K562 (cell line): ENCODE data around the gene MAPK1IP1L. TPM values are rescaled to one million over a fixed set of nuclear protein-coding genes. Genes with fewer than 3 reads are reported as not detected.

Source experiments
- ATAC-seq: fragments of 200-7000 bp; cut with Tn5 transposase; 3 replicates; pipeline ENCODE4 v1.9.1; 2020; ENCODE audit warnings: moderate library complexity
- BruUV-seq: library from RNA; stranded (reverse); fragments of 400-500 nt; replicated peaks from 2 replicates; lab custom pipeline; 2021; lab: Mats Ljungman, UMichigan
- CTCF ChIA-PET: fragments of 300-600 bp; formaldehyde crosslinking; extraction: SDS; loops from one replicate; lab custom pipeline; 2021; ENCODE audit warnings: low intra/inter-chr PET ratio; lab: Yijun Ruan, JAX
- POLR2A ChIA-PET: fragments of 300-600, 350-650 bp; sonication (Branson Sonifier 250); formaldehyde crosslinking; extraction: SDS; loops from one replicate; lab custom pipeline; 2021; ENCODE audit warnings: antibody characterized with exemption, inconsistent platforms; lab: Yijun Ruan, JAX
- DNase-seq, 4 experiments: peaks; one replicate each; pipeline versions ENCODE4 v3.0.0 to v3.0.0-alpha.2; 2011 to 2018; ENCODE audit warnings: low spot score in 3 of 4, mixed read lengths in 3 of 4; ENCODE audit errors: extremely low read depth in 1 of 4
- FAIRE-seq: peaks from 2 replicates; lab custom pipeline; 2011; peaks lifted over from hg19 to GRCh38; lab: Jason Lieb, UNC
- H2AFZ ChIP-seq: 2 replicates; pipeline ENCODE4 v1.6.0; 2011; ENCODE audit warnings: low read depth, low read length, control low read depth, inconsistent platforms
- H3K27ac ChIP-seq: fragments of 200-600 bp; 3 replicates; pipeline ENCODE4 v1.8.0; 2011; ENCODE audit warnings: low read depth, mild to moderate bottlenecking, control low read depth, inconsistent platforms, low read length, moderate library complexity, mixed read lengths; ENCODE audit errors: extremely low read depth
- H3K27me3 ChIP-seq, 2 experiments: fragments of 300-600 bp in 1 of 2; 2 replicates in 1 of 2; 3 replicates in 1 of 2; pipeline versions ENCODE4 v1.6.0 to v1.8.0; 2011; ENCODE audit warnings: inconsistent platforms in 2 of 2, low read length in 2 of 2, mild to moderate bottlenecking in 1 of 2, mixed read lengths in 1 of 2, moderate library complexity in 1 of 2; ENCODE audit not compliant: control insufficient read depth in 2 of 2, insufficient read depth in 2 of 2
- H3K36me3 ChIP-seq: fragments of 300-600 bp; 3 replicates; pipeline ENCODE4 v1.8.0; 2011; ENCODE audit warnings: mild to moderate bottlenecking, low read length, inconsistent platforms; ENCODE audit not compliant: control insufficient read depth, insufficient read depth
- H3K4me1 ChIP-seq, 2 experiments: fragments of 200-600 bp in 1 of 2; replicated peaks in 1 of 2; 2 replicates in 1 of 2; 3 replicates in 1 of 2; pipeline versions ENCODE4 v1.5.1 to v1.8.0; 2011; ENCODE audit warnings: inconsistent platforms in 2 of 2, low read length in 2 of 2, mild to moderate bottlenecking in 1 of 2, mixed read lengths in 1 of 2, moderate library complexity in 1 of 2; ENCODE audit not compliant: control insufficient read depth in 2 of 2, insufficient read depth in 2 of 2
- H3K4me2 ChIP-seq: 2 replicates; pipeline ENCODE4 v1.6.1; 2011; ENCODE audit warnings: low read length, control low read depth, inconsistent platforms, mixed read lengths; ENCODE audit not compliant: insufficient read depth
- H3K4me3 ChIP-seq: fragments of 200-600 bp; sonication (generic), shearing (Covaris generic); 2 replicates; pipeline ENCODE4 v1.5.1; 2016; ENCODE audit warnings: control low read depth, inconsistent platforms
- H3K79me2 ChIP-seq: fragments of 200-600 bp; 3 replicates; pipeline ENCODE4 v1.8.0; 2011; ENCODE audit warnings: low read length, inconsistent platforms; ENCODE audit not compliant: control insufficient read depth, insufficient read depth
- H3K9ac ChIP-seq, 2 experiments: 2 replicates each; pipeline versions ENCODE4 v1.6.0 to v1.6.1; 2011; ENCODE audit warnings: low read depth in 2 of 2, low read length in 2 of 2, control low read depth in 1 of 2, inconsistent platforms in 1 of 2, mild to moderate bottlenecking in 1 of 2, mixed read lengths in 1 of 2; ENCODE audit not compliant: insufficient read depth in 1 of 2
- H3K9me1 ChIP-seq: one replicate; pipeline ENCODE4 v1.6.0; 2011; ENCODE audit warnings: inconsistent platforms, mild to moderate bottlenecking, low read length, moderate library complexity; ENCODE audit not compliant: control insufficient read depth, insufficient read depth
- H3K9me3 ChIP-seq: replicated peaks from 2 replicates; pipeline ENCODE4 v1.5.1; 2011; ENCODE audit warnings: low read depth, low read length, inconsistent platforms; ENCODE audit not compliant: control insufficient read depth, insufficient read depth
- H4K20me1 ChIP-seq: replicated peaks from 2 replicates; pipeline ENCODE4 v1.6.1; 2011; ENCODE audit warnings: low read length, inconsistent platforms, mixed read lengths; ENCODE audit not compliant: control insufficient read depth, insufficient read depth
- CBX2 ChIP-seq: fragments of 200-600 bp; sonication (generic); IDR thresholded peaks from one replicate; pipeline ENCODE4 v1.6.1; 2012; ENCODE audit warnings: mild to moderate bottlenecking, low read length, inconsistent platforms; ENCODE audit not compliant: insufficient read depth, poor library complexity, severe bottlenecking
- CEBPB ChIP-seq: fragments of 450-650 bp; IDR thresholded peaks from 2 replicates; pipeline ENCODE4 v1.6.1; 2016; ENCODE audit warnings: missing genetic modification characterization, missing compliant biosample characterization
- ESRRB ChIP-seq: fragments of 250-450 bp; sonication (Bioruptor Pico); IDR thresholded peaks from 2 replicates; pipeline ENCODE4 v1.5.0; 2020; ENCODE audit warnings: mild to moderate bottlenecking, moderate library complexity, borderline replicate concordance
- HNRNPK ChIP-seq: fragments of 200-400 bp; formaldehyde crosslinking; IDR thresholded peaks from one replicate; pipeline ENCODE4 v1.6.1; 2018; ENCODE audit warnings: mild to moderate bottlenecking, low read depth, low read length; ENCODE audit not compliant: poor library complexity, severe bottlenecking
- MEF2D ChIP-seq: conservative IDR thresholded peaks from 2 replicates; pipeline ENCODE4 v1.6.1; 2016; ENCODE audit warnings: low read depth, missing genetic modification characterization, missing compliant biosample characterization
- NONO ChIP-seq, 2 experiments: fragments of 200-400 bp in 1 of 2; fragments of 450-650 bp in 1 of 2; formaldehyde crosslinking in 1 of 2; IDR thresholded peaks; 2 replicates each; pipeline ENCODE4 v1.6.1; 2017; ENCODE audit warnings: low read depth in 2 of 2, mild to moderate bottlenecking in 2 of 2, moderate library complexity in 2 of 2, low read length in 1 of 2
- PHB ChIP-seq: fragments of 250-450 bp; sonication (Bioruptor Pico); IDR thresholded peaks from 2 replicates; pipeline ENCODE4 v1.5.0; 2021
- SRF ChIP-seq, 2 experiments: fragments of 250-450, 450-650 bp in 1 of 2; sonication (Bioruptor Pico) in 1 of 2; sonication (generic) in 1 of 2; formaldehyde crosslinking; IDR thresholded peaks; 2 replicates each; pipeline versions ENCODE4 v1.5.0 to v1.5.1; 2020 to 2022; ENCODE audit warnings: mild to moderate bottlenecking in 1 of 2, missing genetic modification reagents in 1 of 2
- TAF1 ChIP-seq: IDR thresholded peaks from 2 replicates; pipeline ENCODE4 v1.6.1; 2011; ENCODE audit warnings: mild to moderate bottlenecking, low read length, moderate library complexity; ENCODE audit not compliant: insufficient read depth, control insufficient read depth, severe bottlenecking; ENCODE audit errors: extremely low read depth
- ZBED1 ChIP-seq: IDR thresholded peaks from 2 replicates; pipeline ENCODE4 v1.6.1; 2014
- ZC3H11A ChIP-seq: IDR thresholded peaks from 2 replicates; pipeline ENCODE4 v1.6.1; 2012; ENCODE audit warnings: low read depth, low read length, improper control_type of control experiment
- ZFPM2 ChIP-seq: fragments of 250-450 bp; sonication (Bioruptor Pico); IDR thresholded peaks from 2 replicates; pipeline ENCODE4 v1.5.1; 2022; ENCODE audit warnings: mild to moderate bottlenecking
- ZNF212 ChIP-seq: fragments of 450-650 bp; formaldehyde crosslinking; IDR thresholded peaks from 2 replicates; pipeline ENCODE4 v1.4.0; 2020; ENCODE audit warnings: mild to moderate bottlenecking
- WGBS: fragments of 100-300 bp; shearing (Covaris generic); methylation state at CpG from one replicate; pipeline ENCODE4 v1.1.6; 2016; ENCODE audit warnings: low coverage, mixed read lengths; ENCODE audit not compliant: insufficient coverage; ENCODE audit errors: missing lambda C conversion rate; 5-methylcytosine and 5-hydroxymethylcytosine counted together
- in situ Hi-C: fragments of 300-500 bp; cut with MboI; formaldehyde crosslinking; loops from 4 replicates; pipeline ENCODE4 v1.15.0; 2018; ENCODE audit warnings: inconsistent platforms, mixed read lengths
- intact Hi-C: fragments of 100-400 bp; cut with micrococcal nuclease; formaldehyde crosslinking; loops from 2 replicates; pipeline ENCODE4 v1.14.2; 2022
- polyA plus RNA-seq, 8 experiments: library from polyadenylated mRNA; depleted of rRNA in 4 of 8; stranded (reverse) in 5 of 8; unstranded in 3 of 8; fragments of >200 nt; fragmentation: Nextera tagmentation in 2 of 8; fragmentation: Illumina TruSeq in 1 of 8; extraction: Ambion mirVana in 2 of 8; extraction: Trizol in 1 of 8; gene quantifications; 2 replicates each; pipeline versions ENCODE4 v1.2.1 to v1.2.3, GENCODE V29; 2011 to 2014; ENCODE audit warnings: inconsistent platforms in 1 of 8, missing spikeins in 1 of 8
- total RNA-seq, 7 experiments: library from RNA; depleted of rRNA in 6 of 7; stranded (reverse); fragments of >200 nt in 6 of 7; fragmentation: Illumina TruSeq in 2 of 7; extraction: Trizol in 2 of 7; gene quantifications; 2 replicates each; pipeline versions ENCODE4 v1.2.1 to v1.2.3, GENCODE V29; 2011 to 2021; ENCODE audit warnings: low replicate concordance in 1 of 7

MAPK1IP1L gene
- total and polyA plus RNA-seq, 9 of the 15 experiments (the other 6 are each of a cell fraction or from before 2014, with no cell fraction given) = 32.7 to 99.4 (median 49.8) TPM

DNA sequence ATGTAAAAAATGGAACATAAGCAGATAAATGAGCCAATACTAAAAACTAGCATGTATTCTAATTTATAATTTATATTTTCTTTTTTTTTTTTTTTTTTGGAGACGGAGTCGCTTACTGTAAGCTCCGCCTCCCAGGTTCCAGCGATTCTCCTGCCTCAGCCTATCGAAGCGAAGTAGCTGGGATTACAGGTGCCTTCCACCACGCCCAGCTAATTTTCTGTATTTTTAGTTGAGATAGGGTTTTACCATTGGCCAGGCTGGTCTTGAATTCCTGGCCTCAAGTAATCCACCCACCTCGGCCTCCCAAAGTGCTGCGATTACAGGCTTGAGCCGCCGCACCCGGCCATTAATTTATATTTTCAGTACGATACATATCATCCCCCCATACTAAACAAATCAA lies 2.7 kb downstream of the MAPK1IP1L start:
- intact Hi-C loops = loop anchor here (5.0 kb wide), 1 partner anchor 48 kb away; no protein-coding TSS in a partner anchor
- in situ Hi-C loops = no loop called here
- Histone ChIP-seq H3K27ac (no peak overlapping the region), H3K9ac (no peak overlapping the region), H4K20me1 (no peaks in the 10 kb centered on the region; the same call in 1 of the 2 replicates), H2AFZ (no peak overlapping the region), H3K9me3 (no peaks in the 10 kb centered on the region), H3K4me1 (peaks cover 8 to 14% of the 10 kb centered on the region in 2 experiments; a peak in 3 of 5 replicates), H3K27me3 (no peaks in the 10 kb centered on the region), H3K79me2 (peaks cover 79% of the 10 kb centered on the region), H3K4me2 (no peak overlapping the region), H3K36me3 (peaks cover 57% of the 10 kb centered on the region), H3K9me1 (peaks cover 3% of the 10 kb centered on the region), H3K4me3 (no peak overlapping the region)
- POLR2A ChIA-PET = interaction anchor here (0.7 to 2.0 kb wide), 3 partner anchors 12 to 19 kb away, joined by 3 to 9 read pairs (median 3); no protein-coding TSS in a partner anchor
- TF ChIP-seq ZBED1 = no peak
- no peak for TF ChIP-seq ZC3H11A
- TF ChIP-seq HNRNPK = no peak
- no peak for TF ChIP-seq PHB (CRISPR knock-in tag)
- TF ChIP-seq TAF1 = no peak
- CTCF ChIA-PET = no interaction called here
- FAIRE-seq (no peak), ATAC-seq (no peak), DNase-seq (no peak)
- 98% methylated on average over 11 of the region's 13 CpGs for whole genome bisulfite sequencing
- BruUV-seq = no TSS peak

DNA sequence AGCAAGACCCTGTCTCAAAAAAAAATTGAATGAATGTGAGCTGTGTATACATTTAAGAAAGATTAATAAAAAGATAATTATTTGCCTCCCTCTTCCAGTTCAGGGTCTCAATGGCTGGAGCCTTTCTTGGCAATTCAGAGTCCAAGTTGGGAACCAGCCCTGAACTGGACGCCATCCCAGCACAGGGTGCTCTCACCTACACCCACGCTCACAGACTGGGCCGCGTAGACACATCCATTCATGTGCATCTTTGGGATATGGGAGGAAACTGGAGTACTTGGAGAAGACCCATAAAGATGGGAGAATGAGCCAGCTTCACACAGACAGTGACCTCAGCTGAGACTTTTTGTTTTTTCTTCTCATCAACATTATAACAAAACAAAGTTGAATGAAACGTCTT lies 6.5 kb downstream of the MAPK1IP1L start:
- Histone ChIP-seq H3K79me2 (peaks cover 86% of the 10 kb centered on the region), H3K27ac (no peak overlapping the region), H3K4me3 (no peak overlapping the region), H3K9ac (no peak overlapping the region), H2AFZ (no peak overlapping the region), H3K27me3 (no peaks in the 10 kb centered on the region), H4K20me1 (no peaks in the 10 kb centered on the region), H3K9me1 (peaks cover 3% of the 10 kb centered on the region), H3K4me2 (no peak overlapping the region), H3K4me1 (peaks cover 0 to 9% of the 10 kb centered on the region in 2 experiments; a peak in 3 of 5 replicates), H3K9me3 (no peaks in the 10 kb centered on the region), H3K36me3 (peaks cover 75% of the 10 kb centered on the region)
- intact Hi-C loops = no loop called here
- 98% methylated on average over 5 of the region's 5 CpGs for WGBS
- CTCF ChIA-PET = no interaction called here
- no TSS peak for BruUV-seq
- in situ Hi-C loops = no loop called here
- ATAC-seq (no peak), FAIRE-seq (no peak), DNase-seq (no peak)
- POLR2A ChIA-PET = interaction anchor here (0.6 to 1.0 kb wide), 3 partner anchors 28 to 108 kb away, joined by 4 read pairs; no protein-coding TSS in a partner anchor
- no peak for TF ChIP-seq ZFPM2 (CRISPR knock-in tag)
- TF ChIP-seq NONO (IDR thresholded peaks at IDR 0.05; ENCODE audit: low read depth in 2 of 2, low read length in 1 of 2) = no peak
- TF ChIP-seq CEBPB (tag) = no peak
- no peak for TF ChIP-seq ESRRB (CRISPR knock-in tag)
- TF ChIP-seq MEF2D (tag) = no peak
- TF ChIP-seq CBX2 = no peak
- no peak for TF ChIP-seq SRF (CRISPR knock-in tag; IDR thresholded peaks at IDR 0.05)
- no peak for TF ChIP-seq ZNF212 (CRISPR knock-in tag)
